GM13976 (cell line): ENCODE measurements around the gene PGM1.
"Not testable (repeated sequence)": the region's sequence is repeated elsewhere in the genome, so short reads cannot be mapped to it uniquely, and the experiment has no call there.

Experiments used
- DNase-seq: peaks from one replicate; pipeline ENCODE4 v3.0.0; 2012; ENCODE audit warnings: low spot score
- CTCF ChIP-seq: IDR thresholded peaks from 2 replicates; pipeline ENCODE4 v1.5.1; 2012; ENCODE audit warnings: borderline replicate concordance, mild to moderate bottlenecking; ENCODE audit not compliant: insufficient read depth; ENCODE audit errors: extremely low read depth, missing control alignments, control extremely low read depth
- in situ Hi-C: fragments of 300-500 bp; cut with MboI; formaldehyde crosslinking; loops from one replicate; pipeline ENCODE4 v1.12.0; 2022; ENCODE audit warnings: low sequenced_read_pairs, mixed read lengths, inconsistent platforms; ENCODE audit not compliant: unreplicated experiment

Gene PGM1

GRCh38 chr1:63557365-63557987 lies 35.7 kb upstream of the PGM1 start:
- TF ChIP-seq CTCF: peak; percentile 29
- in situ Hi-C loops: no loop called here
- DNase-seq: peak; percentile 24

GRCh38 chr1:63559357-63559756 lies 33.9 kb upstream of the PGM1 start:
- TF ChIP-seq CTCF: no peak
- DNase-seq: no peak
- in situ Hi-C loops: no loop called here

- DNase-seq: no peak
- no peak for TF ChIP-seq CTCF
Observed at GRCh38 chr1:63563745-63564144, 29.5 kb upstream of the PGM1 start.

GRCh38 chr1:63569068-63569467 lies 24.1 kb upstream of the PGM1 start:
- DNase-seq: no peak
- in situ Hi-C loops: no loop called here
- TF ChIP-seq CTCF: no peak

More at GRCh38 chr1:63563745-63564144, 29.5 kb upstream of the PGM1 start:
- in situ Hi-C loops: no loop called here

- no peak for TF ChIP-seq CTCF
- DNase-seq: no peak
- in situ Hi-C loops: no loop called here
Observed at GRCh38 chr1:63569640-63570316, 23.4 kb upstream of the PGM1 start.

GRCh38 chr1:63572686-63573085 lies 20.5 kb upstream of the PGM1 start:
- in situ Hi-C loops, DNase-seq: not testable (repeated sequence)

- in situ Hi-C loops, DNase-seq: not testable (repeated sequence)
Observed at GRCh38 chr1:63574203-63574796, 18.9 kb upstream of the PGM1 start.
